DND-41 (cell line): ENCODE results near the gene USH1G.

Source experiments
- EZH2 ChIP-seq: IDR thresholded peaks from 3 replicates; pipeline ENCODE4 v1.6.1; 2012; ENCODE audit warnings: borderline replicate concordance, low read depth, mild to moderate bottlenecking, moderate library complexity, low read length, inconsistent platforms; ENCODE audit not compliant: severe bottlenecking
- TF ChIP-seq, protein P1 (sequence below): IDR thresholded peaks from 2 replicates; pipeline ENCODE4 v1.5.1; 2012; ENCODE audit warnings: borderline replicate concordance, low read length, moderate library complexity, mild to moderate bottlenecking; ENCODE audit not compliant: poor library complexity, severe bottlenecking; ENCODE audit errors: extremely low read depth

DNA sequence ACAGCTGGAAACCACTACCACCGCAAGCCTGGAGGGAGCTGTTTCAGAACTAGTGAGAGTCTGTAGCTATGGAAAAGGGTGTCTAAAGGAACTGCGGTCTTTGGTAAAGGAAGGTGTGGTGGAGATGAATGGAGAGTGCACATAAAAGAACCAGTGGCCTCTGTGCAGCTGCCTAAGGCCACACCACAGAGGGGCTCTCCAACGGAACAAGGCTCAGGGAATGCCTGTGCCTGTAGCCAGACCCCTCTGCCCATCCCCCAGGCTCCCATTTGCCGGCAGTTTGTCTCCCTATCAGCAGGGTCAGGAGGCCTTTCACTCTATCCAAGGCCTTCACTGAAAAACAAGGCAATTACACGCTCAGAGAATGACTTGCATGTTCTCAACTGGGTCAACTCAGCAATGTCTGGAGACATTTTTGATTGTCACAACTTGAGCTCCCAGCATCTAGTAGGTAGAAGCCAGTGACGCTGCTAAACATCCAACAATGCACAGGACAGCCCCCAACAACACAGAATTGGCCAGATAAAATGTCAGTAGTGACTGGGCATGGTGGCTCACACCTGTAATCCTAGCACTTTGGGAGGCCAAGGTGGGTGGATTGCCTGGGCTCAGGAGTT lies 47.0 kb downstream of the USH1G start:
- TF ChIP-seq, protein P1, sequence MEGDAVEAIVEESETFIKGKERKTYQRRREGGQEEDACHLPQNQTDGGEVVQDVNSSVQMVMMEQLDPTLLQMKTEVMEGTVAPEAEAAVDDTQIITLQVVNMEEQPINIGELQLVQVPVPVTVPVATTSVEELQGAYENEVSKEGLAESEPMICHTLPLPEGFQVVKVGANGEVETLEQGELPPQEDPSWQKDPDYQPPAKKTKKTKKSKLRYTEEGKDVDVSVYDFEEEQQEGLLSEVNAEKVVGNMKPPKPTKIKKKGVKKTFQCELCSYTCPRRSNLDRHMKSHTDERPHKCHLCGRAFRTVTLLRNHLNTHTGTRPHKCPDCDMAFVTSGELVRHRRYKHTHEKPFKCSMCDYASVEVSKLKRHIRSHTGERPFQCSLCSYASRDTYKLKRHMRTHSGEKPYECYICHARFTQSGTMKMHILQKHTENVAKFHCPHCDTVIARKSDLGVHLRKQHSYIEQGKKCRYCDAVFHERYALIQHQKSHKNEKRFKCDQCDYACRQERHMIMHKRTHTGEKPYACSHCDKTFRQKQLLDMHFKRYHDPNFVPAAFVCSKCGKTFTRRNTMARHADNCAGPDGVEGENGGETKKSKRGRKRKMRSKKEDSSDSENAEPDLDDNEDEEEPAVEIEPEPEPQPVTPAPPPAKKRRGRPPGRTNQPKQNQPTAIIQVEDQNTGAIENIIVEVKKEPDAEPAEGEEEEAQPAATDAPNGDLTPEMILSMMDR = no peak
- TF ChIP-seq EZH2 = no peak
